Keratinocyte (primary cell): ENCODE measurements around the gene VASH2. TPM values are rescaled to one million over a fixed set of nuclear protein-coding genes. Genes with fewer than 3 reads are reported as not detected.

Experiments
- DNase-seq: peaks from one replicate; pipeline ENCODE4 v3.0.0-alpha.2; 2011; ENCODE audit warnings: low read depth, missing footprints, low spot score
- FAIRE-seq: peaks from 2 replicates; lab custom pipeline; 2011; peaks lifted over from hg19 to GRCh38; lab: Jason Lieb, UNC
- H2AFZ ChIP-seq: 2 replicates; pipeline ENCODE4 v1.6.0; 2012; ENCODE audit warnings: low read length, control low read depth, inconsistent platforms; ENCODE audit not compliant: control insufficient read depth
- H3K27ac ChIP-seq: 2 replicates; pipeline ENCODE4 v1.5.1; 2011; ENCODE audit warnings: low read length; ENCODE audit not compliant: control insufficient read depth, insufficient read depth
- H3K27me3 ChIP-seq: 3 replicates; pipeline ENCODE4 v1.6.0; 2011; ENCODE audit warnings: low read length; ENCODE audit not compliant: control insufficient read depth, insufficient read depth; ENCODE audit errors: extremely low read depth
- H3K36me3 ChIP-seq, 2 experiments: 2 replicates in 1 of 2; 3 replicates in 1 of 2; pipeline ENCODE4 v1.5.1; 2011; ENCODE audit warnings: low read length in 2 of 2, mild to moderate bottlenecking in 1 of 2; ENCODE audit not compliant: control insufficient read depth in 2 of 2, insufficient read depth in 2 of 2; ENCODE audit errors: extremely low read depth in 1 of 2
- H3K4me1 ChIP-seq: 3 replicates; pipeline ENCODE4 v1.5.1; 2011; ENCODE audit warnings: low read length; ENCODE audit not compliant: control insufficient read depth, insufficient read depth; ENCODE audit errors: extremely low read depth
- H3K4me2 ChIP-seq: 3 replicates; pipeline ENCODE4 v1.6.0; 2011; ENCODE audit warnings: low read depth, low read length; ENCODE audit not compliant: control insufficient read depth, insufficient read depth; ENCODE audit errors: extremely low read depth
- H3K4me3 ChIP-seq, 3 experiments: fragments of 200-600 bp in 1 of 3; sonication (generic) in 1 of 3; 2 replicates in 2 of 3; 3 replicates in 1 of 3; pipeline ENCODE4 v1.5.1; 2011 to 2016; ENCODE audit warnings: low read length in 3 of 3, mild to moderate bottlenecking in 3 of 3, control low read depth in 2 of 3, inconsistent platforms in 1 of 3, low read depth in 1 of 3, mixed read lengths in 1 of 3, mixed run types in 1 of 3, moderate library complexity in 1 of 3; ENCODE audit not compliant: control insufficient read depth in 2 of 3, insufficient read depth in 2 of 3; ENCODE audit errors: extremely low read depth in 1 of 3
- H3K79me2 ChIP-seq: 2 replicates; pipeline ENCODE4 v1.6.0; 2012; ENCODE audit warnings: low read length; ENCODE audit not compliant: control insufficient read depth, insufficient read depth
- H3K9ac ChIP-seq: 3 replicates; pipeline ENCODE4 v1.6.0; 2011; ENCODE audit warnings: low read length; ENCODE audit not compliant: control insufficient read depth, insufficient read depth; ENCODE audit errors: extremely low read depth
- H3K9me1 ChIP-seq: 3 replicates; pipeline ENCODE4 v1.6.0; 2011; ENCODE audit warnings: low read length; ENCODE audit not compliant: control insufficient read depth, insufficient read depth; ENCODE audit errors: extremely low read depth
- H3K9me3 ChIP-seq: 2 replicates; pipeline ENCODE4 v1.5.1; 2012; ENCODE audit warnings: low read depth, low read length; ENCODE audit not compliant: control insufficient read depth
- H4K20me1 ChIP-seq: 3 replicates; pipeline ENCODE4 v1.6.0; 2011; ENCODE audit warnings: low read length; ENCODE audit not compliant: control insufficient read depth, insufficient read depth; ENCODE audit errors: extremely low read depth
- CTCF ChIP-seq, 3 experiments: IDR thresholded peaks in 1 of 3; conservative IDR thresholded peaks in 1 of 3; optimal IDR thresholded peaks in 1 of 3; 2 replicates in 2 of 3; 3 replicates in 1 of 3; pipeline versions ENCODE3 to v1.5.1; 2011; ENCODE audit warnings: low read length in 3 of 3, mild to moderate bottlenecking in 3 of 3, moderate library complexity in 2 of 3, control low read depth in 1 of 3, inconsistent platforms in 1 of 3; ENCODE audit not compliant: insufficient read depth in 2 of 3; ENCODE audit errors: extremely low read depth in 1 of 3
- EZH2 ChIP-seq: IDR thresholded peaks from one replicate; pipeline ENCODE4 v1.6.1; 2012; ENCODE audit warnings: inconsistent platforms, mild to moderate bottlenecking, low read length, moderate library complexity
- dilution Hi-C: fragments of 300-500 bp; cut with MboI; formaldehyde crosslinking; loops from one replicate; pipeline ENCODE4 v1.7.0; 2020; ENCODE audit warnings: low sequenced_read_pairs; ENCODE audit not compliant: extremely low pct_ligation_motif_present
- polyA plus RNA-seq, 5 experiments: library from polyadenylated mRNA; depleted of rRNA in 3 of 5; stranded (reverse) in 3 of 5; stranded (forward) in 1 of 5; unstranded in 1 of 5; fragments of >200 nt; gene quantifications; 1 replicate in 1 of 5; 2 replicates in 3 of 5; 3 replicates in 1 of 5; pipeline versions ENCODE4 v1.2.1 to v1.2.3, GENCODE V29; 2011 to 2012; ENCODE audit warnings: missing spikeins in 2 of 5, low read depth in 1 of 5, low replicate concordance in 1 of 5

The VASH2 gene
- polyA plus RNA-seq, 1 donor (not counting 4 experiments of a cell fraction or from before 2014, with no cell fraction given) = 0.04 TPM

GRCh38 chr1:212926372-212926771 lies 24.0 kb upstream of the VASH2 start:
- H3K9me3 ChIP-seq = no peaks in the 10 kb centered on the region
- FAIRE-seq (no peak), DNase-seq (no peak)
- H2AFZ ChIP-seq = no peak overlapping the region
- H4K20me1 ChIP-seq = no peaks in the 10 kb centered on the region
- TF ChIP-seq CTCF (optimal IDR thresholded peaks at IDR 0.05 in 1 of 3, IDR thresholded peaks at IDR 0.05 in 1 of 3, conservative IDR thresholded peaks at IDR 0.05 in 1 of 3; ENCODE audit: extremely low read depth in 1 of 3, insufficient read depth in 2 of 3, low read length in 3 of 3) = no peak
- no peak for TF ChIP-seq EZH2
- H3K4me3 ChIP-seq = no peak overlapping the region
- no peaks in the 10 kb centered on the region for H3K9me1 ChIP-seq
- H3K4me1 ChIP-seq = no peaks in the 10 kb centered on the region
- no peak overlapping the region for H3K9ac ChIP-seq
- no peaks in the 10 kb centered on the region for H3K36me3 ChIP-seq
- peaks cover 5% of the 10 kb centered on the region for H3K27me3 ChIP-seq
- H3K79me2 ChIP-seq = no peaks in the 10 kb centered on the region
- no peak overlapping the region for H3K4me2 ChIP-seq
- dilution Hi-C loops = no loop called here
- H3K27ac ChIP-seq = no peak overlapping the region

- dilution Hi-C loops = no loop called here
- H3K27ac ChIP-seq = no peak overlapping the region
These were observed 21.7 kb upstream of the VASH2 start for GRCh38 chr1:212928323-212929291.

More at GRCh38 chr1:212928323-212929291, 21.7 kb upstream of the VASH2 start:
- Histone ChIP-seq H3K79me2 (no peaks in the 10 kb centered on the region), H3K4me2 (no peak overlapping the region), H3K9ac (no peak overlapping the region), H3K27me3 (peaks cover 5% of the 10 kb centered on the region), H3K9me1 (no peaks in the 10 kb centered on the region), H2AFZ (no peak overlapping the region), H3K9me3 (no peaks in the 10 kb centered on the region), H4K20me1 (no peaks in the 10 kb centered on the region), H3K36me3 (no peaks in the 10 kb centered on the region), H3K4me1 (no peaks in the 10 kb centered on the region), H3K4me3 (no peak overlapping the region)
- TF ChIP-seq EZH2 = no peak
- no peak for TF ChIP-seq CTCF (optimal IDR thresholded peaks at IDR 0.05 in 1 of 3, IDR thresholded peaks at IDR 0.05 in 1 of 3, conservative IDR thresholded peaks at IDR 0.05 in 1 of 3; ENCODE audit: extremely low read depth in 1 of 3, insufficient read depth in 2 of 3, low read length in 3 of 3)
- no peak for DNase-seq
- FAIRE-seq = no peak
